ENCODE results near the gene PRM3. TPM values are rescaled to one million over a fixed set of nuclear protein-coding genes. Genes with fewer than 3 reads are reported as not detected.
"Not testable (repeated sequence)": the region's sequence is repeated elsewhere in the genome, so short reads cannot be mapped to it uniquely, and the experiment has no call there.

The PRM3 gene
- total and polyA plus RNA-seq, 4 donors, result not detected

GRCh38 chr16:11299865-11300559, 26.6 kb upstream of the PRM3 start:
- Histone ChIP-seq H3K4me1 (ENCODE audit: control insufficient read depth in 4 of 4, insufficient read depth in 4 of 4, low read length in 3 of 4) (peaks cover 6 to 17% (median 11%) of the 10 kb centered on the region in 4 donors), H3K4me3 (ENCODE audit: low read depth in 1 of 3, low read length in 3 of 3) (no peak overlapping the region), H3K9me3 (ENCODE audit: control insufficient read depth in 4 of 4, low read length in 3 of 4) (no peaks in the 10 kb centered on the region), H3K27me3 (ENCODE audit: control insufficient read depth in 4 of 4, insufficient read depth in 4 of 4, low read length in 3 of 4) (no peaks in the 10 kb centered on the region), H3K36me3 (ENCODE audit: control insufficient read depth in 4 of 4, insufficient read depth in 3 of 4, low read depth in 1 of 4, low read length in 3 of 4) (no peaks in the 10 kb centered on the region), H3K9ac (ENCODE audit: low read depth in 1 of 2, low read length in 2 of 2) (no peak overlapping the region), H3K27ac (ENCODE audit: low read depth in 1 of 2, low read length in 2 of 2) (no peak overlapping the region)
- 88% methylated on average over 6 of the region's 6 CpGs for WGBS
- TF ChIP-seq FOXA1 (IDR thresholded peaks at IDR 0.05) (no peak), HNF4A (conservative IDR thresholded peaks at IDR 0.05) (no peak), FOXA2 (IDR thresholded peaks at IDR 0.05) (no peak), YY1 (IDR thresholded peaks at IDR 0.05) (no peak), REST (IDR thresholded peaks at IDR 0.05) (no peak), HNF4G (IDR thresholded peaks at IDR 0.05) (no peak), EGR1 (IDR thresholded peaks at IDR 0.05; ENCODE audit: low read depth in 2 of 2) (no peak), JUND (IDR thresholded peaks at IDR 0.05) (no peak), TAF1 (conservative IDR thresholded peaks at IDR 0.05) (no peak), RXRA (IDR thresholded peaks at IDR 0.05) (no peak), CTCF (IDR thresholded peaks at IDR 0.05; ENCODE audit: low read depth, low read length, missing input control) (no peak), MAX (IDR thresholded peaks at IDR 0.05) (no peak), RAD21 (IDR thresholded peaks at IDR 0.05) (no peak), NR2F2 (IDR thresholded peaks at IDR 0.05) (no peak), SP1 (IDR thresholded peaks at IDR 0.05) (no peak)
- DNase-seq (ENCODE audit: low spot score), result no peak

- not testable (repeated sequence) for H3K27ac ChIP-seq (ENCODE audit: low read depth in 1 of 2, low read length in 2 of 2); DNase-seq (ENCODE audit: low spot score); H3K9ac ChIP-seq (ENCODE audit: low read depth in 1 of 2, low read length in 2 of 2); H3K4me3 ChIP-seq (ENCODE audit: low read depth in 1 of 3, low read length in 3 of 3); H3K9me3 ChIP-seq (ENCODE audit: control insufficient read depth in 4 of 4, low read length in 3 of 4); H3K36me3 ChIP-seq (ENCODE audit: control insufficient read depth in 4 of 4, insufficient read depth in 3 of 4, low read depth in 1 of 4, low read length in 3 of 4); H3K27me3 ChIP-seq (ENCODE audit: control insufficient read depth in 4 of 4, insufficient read depth in 4 of 4, low read length in 3 of 4)
- WGBS, result 91% methylated on average over 13 of the region's 13 CpGs
- peaks cover 6 to 17% (median 11%) of the 10 kb centered on the region in 4 donors for H3K4me1 ChIP-seq (ENCODE audit: control insufficient read depth in 4 of 4, insufficient read depth in 4 of 4, low read length in 3 of 4)
Observed at GRCh38 chr16:11298950-11299547, 25.6 kb upstream of the PRM3 start.
